Measurements from ENCODE around the gene DNAI2.
"Not testable (repeated sequence)": the region's sequence is repeated elsewhere in the genome, so short reads cannot be mapped to it uniquely, and the experiment has no call there.

DNA sequence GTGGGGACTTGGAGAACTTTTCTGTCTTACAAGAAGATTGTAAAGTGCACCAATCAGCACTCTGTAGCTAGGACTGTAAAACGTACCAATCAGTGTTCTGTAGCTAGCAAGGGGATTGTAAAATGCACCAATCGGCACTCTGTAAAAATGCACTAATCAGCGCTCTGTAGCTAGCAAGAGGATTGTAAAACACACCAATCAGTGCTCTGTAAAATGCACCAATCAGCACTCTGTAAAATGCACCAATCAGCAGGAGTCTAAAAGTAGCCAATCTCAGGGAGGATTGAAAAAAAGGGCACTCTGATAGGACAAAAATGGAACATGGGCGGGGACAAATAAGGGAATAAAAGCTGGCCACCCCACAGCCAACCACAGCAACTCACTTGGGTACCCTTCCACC is 7.0 kb upstream of the DNAI2 start:
- not testable (repeated sequence) for TF ChIP-seq MYC (IDR thresholded peaks at IDR 0.05; ENCODE audit: borderline replicate concordance, low read length); POLR2A (IDR thresholded peaks at IDR 0.05; ENCODE audit: low read length); HOXB13 (CRISPR knock-in tag; IDR thresholded peaks at IDR 0.05; ENCODE audit: low read depth); FOSL2 (IDR thresholded peaks at IDR 0.05); FOSL2 (CRISPR knock-in tag; IDR thresholded peaks at IDR 0.05)
